Chondrocyte (in vitro differentiated cells): ENCODE measurements around the gene LSM3. TPM values are rescaled to one million over a fixed set of nuclear protein-coding genes. Genes with fewer than 3 reads are reported as not detected.

Source experiments
- DNase-seq: peaks from one replicate; pipeline ENCODE4 v3.0.0; 2021; ENCODE audit warnings: mixed read lengths, low spot score
- H3K27ac Mint-ChIP-seq: one replicate; pipeline ENCODE4 v1.8.0; 2021; ENCODE audit warnings: mild to moderate bottlenecking, moderate library complexity, mixed read lengths; ENCODE audit not compliant: unreplicated experiment
- H3K27me3 Mint-ChIP-seq: 2 replicates; pipeline ENCODE4 v1.8.0; 2021; ENCODE audit warnings: low read depth, mixed read lengths
- H3K36me3 Mint-ChIP-seq: 2 replicates; pipeline ENCODE4 v1.8.0; 2021; ENCODE audit warnings: low read depth, mixed read lengths
- H3K4me1 Mint-ChIP-seq: 2 replicates; pipeline ENCODE4 v1.8.0; 2021; ENCODE audit warnings: low read depth, mild to moderate bottlenecking, mixed read lengths
- H3K4me3 Mint-ChIP-seq: one replicate; pipeline ENCODE4 v1.8.0; 2021; ENCODE audit warnings: mild to moderate bottlenecking, moderate library complexity, mixed read lengths; ENCODE audit not compliant: unreplicated experiment
- H3K9me3 Mint-ChIP-seq: 2 replicates; pipeline ENCODE4 v1.8.0; 2021; ENCODE audit warnings: low read depth, mixed read lengths
- total RNA-seq: library from RNA; stranded (reverse); gene quantifications from 3 replicates; pipeline ENCODE4 v1.2.1, GENCODE V29; 2021
- TF ChIP-seq, protein P1 (sequence below): fragments of 200-600 bp; sonication (generic); IDR thresholded peaks from 2 replicates; pipeline ENCODE4 v1.5.0; 2021; ENCODE audit warnings: antibody characterized with exemption, mild to moderate bottlenecking, moderate library complexity

LSM3 gene
- total RNA-seq, 1 donor from 2014 or later, result 8.1 TPM

DNA sequence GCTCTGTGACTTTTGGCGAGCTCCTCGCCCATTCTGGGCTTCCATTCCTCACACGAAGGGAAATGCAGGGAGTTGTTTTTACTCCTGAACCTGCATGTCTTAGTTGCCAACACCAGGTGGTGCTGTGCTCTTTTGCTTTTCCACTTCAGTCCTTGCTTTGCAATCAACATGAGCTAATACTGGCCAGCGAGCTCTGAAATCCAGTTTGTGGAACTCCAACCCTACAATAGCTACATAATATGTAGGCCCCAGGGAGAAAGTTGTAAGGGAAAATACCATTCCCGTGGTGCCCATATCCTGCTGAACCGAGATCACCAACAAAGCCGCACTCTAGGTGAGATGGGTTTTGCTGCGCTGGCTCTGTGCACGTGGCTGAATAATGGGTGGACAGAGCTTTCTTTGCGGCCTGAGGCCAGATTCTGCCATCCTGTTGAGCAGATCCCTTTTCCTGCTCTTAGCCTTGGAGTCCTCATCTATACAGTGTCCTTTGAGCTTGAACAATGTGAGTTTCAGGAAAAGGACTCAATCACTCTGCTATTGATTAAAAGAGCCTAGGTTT lies 25.0 kb downstream of the LSM3 start:
- peaks cover 6% of the 10 kb centered on the region for H3K36me3 Mint-ChIP-seq
- no peaks in the 10 kb centered on the region for H3K27me3 Mint-ChIP-seq
- no peak overlapping the region for H3K4me3 Mint-ChIP-seq
- H3K9me3 Mint-ChIP-seq, result no peaks in the 10 kb centered on the region
- H3K27ac Mint-ChIP-seq, result no peak overlapping the region
- TF ChIP-seq, protein P1, sequence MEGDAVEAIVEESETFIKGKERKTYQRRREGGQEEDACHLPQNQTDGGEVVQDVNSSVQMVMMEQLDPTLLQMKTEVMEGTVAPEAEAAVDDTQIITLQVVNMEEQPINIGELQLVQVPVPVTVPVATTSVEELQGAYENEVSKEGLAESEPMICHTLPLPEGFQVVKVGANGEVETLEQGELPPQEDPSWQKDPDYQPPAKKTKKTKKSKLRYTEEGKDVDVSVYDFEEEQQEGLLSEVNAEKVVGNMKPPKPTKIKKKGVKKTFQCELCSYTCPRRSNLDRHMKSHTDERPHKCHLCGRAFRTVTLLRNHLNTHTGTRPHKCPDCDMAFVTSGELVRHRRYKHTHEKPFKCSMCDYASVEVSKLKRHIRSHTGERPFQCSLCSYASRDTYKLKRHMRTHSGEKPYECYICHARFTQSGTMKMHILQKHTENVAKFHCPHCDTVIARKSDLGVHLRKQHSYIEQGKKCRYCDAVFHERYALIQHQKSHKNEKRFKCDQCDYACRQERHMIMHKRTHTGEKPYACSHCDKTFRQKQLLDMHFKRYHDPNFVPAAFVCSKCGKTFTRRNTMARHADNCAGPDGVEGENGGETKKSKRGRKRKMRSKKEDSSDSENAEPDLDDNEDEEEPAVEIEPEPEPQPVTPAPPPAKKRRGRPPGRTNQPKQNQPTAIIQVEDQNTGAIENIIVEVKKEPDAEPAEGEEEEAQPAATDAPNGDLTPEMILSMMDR, result peak; percentile 91
- DNase-seq, result no peak
- H3K4me1 Mint-ChIP-seq, result peaks cover 39% of the 10 kb centered on the region

DNA sequence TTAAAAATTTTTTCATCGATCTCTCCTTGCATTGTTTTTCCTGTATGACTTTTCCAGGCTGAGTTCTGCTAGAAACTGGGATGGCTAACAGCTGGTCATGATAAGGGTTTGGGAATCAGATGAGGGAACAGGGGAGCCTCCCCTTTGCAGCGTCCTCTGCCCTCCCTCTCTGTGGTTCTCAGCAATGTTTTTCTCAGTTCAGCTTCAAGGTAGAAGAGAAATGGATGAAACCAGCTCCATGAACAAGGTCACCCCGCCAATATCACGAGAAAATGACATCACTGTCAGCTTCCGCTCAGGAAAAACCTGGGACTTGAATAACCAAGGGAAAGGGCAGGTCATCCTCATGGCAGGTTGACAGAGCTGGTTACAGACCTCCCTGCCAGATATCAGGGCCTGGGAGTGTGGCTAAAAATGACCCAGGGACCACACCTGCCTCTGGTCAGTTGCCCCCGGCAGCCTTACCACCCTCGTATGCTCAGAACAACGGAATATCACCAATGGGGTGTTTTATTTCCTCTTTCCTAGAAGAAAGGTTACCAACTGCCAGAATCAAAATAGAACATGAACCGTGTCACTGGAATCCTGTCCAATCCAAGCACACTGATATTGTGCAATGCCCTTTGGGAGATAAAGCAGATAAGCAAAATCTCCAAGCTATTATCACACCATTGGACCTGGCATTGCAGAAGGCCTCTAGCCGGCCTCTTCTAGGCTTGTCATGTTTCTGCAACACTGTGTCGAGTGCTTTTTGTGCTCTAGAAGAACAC lies 26.1 kb downstream of the LSM3 start:
- DNase-seq, result no peak
- Mint-ChIP-seq H3K27ac (peak overlapping the region; percentile 27), H3K9me3 (no peaks in the 10 kb centered on the region), H3K27me3 (no peaks in the 10 kb centered on the region), H3K4me3 (no peak overlapping the region), H3K36me3 (peaks cover 2% of the 10 kb centered on the region), H3K4me1 (peaks cover 50% of the 10 kb centered on the region)
- TF ChIP-seq, protein P1, result no peak

GRCh38 chr3:14206548-14207177 lies 28.0 kb downstream of the LSM3 start:
- Mint-ChIP-seq H3K27ac (no peak overlapping the region), H3K4me1 (peaks cover 55% of the 10 kb centered on the region), H3K4me3 (no peak overlapping the region), H3K27me3 (no peaks in the 10 kb centered on the region), H3K36me3 (no peaks in the 10 kb centered on the region), H3K9me3 (no peaks in the 10 kb centered on the region)
- no peak for DNase-seq
- TF ChIP-seq, protein P1, result no peak

DNA sequence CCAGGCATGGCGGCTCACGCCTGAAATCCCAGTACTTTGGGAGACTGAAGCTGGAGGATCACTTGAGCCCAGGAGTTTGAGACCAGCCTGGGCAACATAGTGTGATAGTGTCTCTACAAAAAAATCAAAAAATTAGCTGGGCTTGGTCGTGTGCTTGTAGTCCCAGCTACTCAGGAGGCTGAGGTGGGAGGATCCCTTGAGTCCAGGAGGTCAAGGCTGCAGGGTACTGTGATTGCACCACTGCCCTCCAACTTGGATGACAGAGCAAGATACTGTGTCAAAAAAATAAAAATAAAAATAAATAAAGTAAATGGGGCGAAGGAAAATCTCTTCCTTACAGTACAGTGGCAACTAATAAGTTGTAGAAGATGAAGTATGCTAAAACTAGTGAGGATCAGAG lies 29.6 kb downstream of the LSM3 start:
- Mint-ChIP-seq H3K4me1 (peaks cover 47% of the 10 kb centered on the region), H3K9me3 (no peaks in the 10 kb centered on the region), H3K27ac (no peak overlapping the region), H3K36me3 (no peaks in the 10 kb centered on the region), H3K27me3 (no peaks in the 10 kb centered on the region), H3K4me3 (no peak overlapping the region)
- TF ChIP-seq, protein P1, result no peak
- DNase-seq, result no peak

- DNase-seq, result no peak
- Mint-ChIP-seq H3K4me1 (peaks cover 42% of the 10 kb centered on the region), H3K27ac (no peak overlapping the region)
These were observed 30.4 kb downstream of the LSM3 start for GRCh38 chr3:14208977-14209394.

More at GRCh38 chr3:14208977-14209394, 30.4 kb downstream of the LSM3 start:
- Mint-ChIP-seq H3K36me3 (no peaks in the 10 kb centered on the region), H3K4me3 (no peak overlapping the region), H3K27me3 (no peaks in the 10 kb centered on the region), H3K9me3 (no peaks in the 10 kb centered on the region)
- TF ChIP-seq, protein P1, result no peak
